NCI-H526 (cell line): ENCODE data around the gene FITM1.

Source experiments
- DNase-seq, 2 experiments: peaks; one replicate each; lab custom pipeline; 2025; lab: John Stamatoyannopoulos, UW

FITM1 gene

GRCh38 chr14:24160850-24161804 lies 30.7 kb downstream of the FITM1 start, which contains the start of gene IRF9:
TSS of gene IRF9 (plus strand) at chr14:24161265. CDS start at chr14:24162145, 880 bp downstream.
- DNase-seq = peak; percentile 73 to 93

DNA sequence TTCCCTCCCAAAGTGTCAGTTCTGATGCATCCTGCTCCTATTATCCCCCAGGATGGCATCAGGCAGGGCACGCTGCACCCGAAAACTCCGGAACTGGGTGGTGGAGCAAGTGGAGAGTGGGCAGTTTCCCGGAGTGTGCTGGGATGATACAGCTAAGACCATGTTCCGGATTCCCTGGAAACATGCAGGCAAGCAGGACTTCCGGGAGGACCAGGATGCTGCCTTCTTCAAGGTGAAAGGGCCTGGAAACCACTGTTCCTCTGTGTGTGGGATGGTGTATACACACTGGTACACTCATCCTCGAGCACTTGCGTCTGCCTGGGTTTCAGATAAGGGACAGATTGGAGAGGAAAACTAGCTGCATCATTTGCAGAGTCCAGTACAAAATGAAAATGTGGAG lies 31.6 kb downstream of the FITM1 start:
- DNase-seq = no peak

DNA sequence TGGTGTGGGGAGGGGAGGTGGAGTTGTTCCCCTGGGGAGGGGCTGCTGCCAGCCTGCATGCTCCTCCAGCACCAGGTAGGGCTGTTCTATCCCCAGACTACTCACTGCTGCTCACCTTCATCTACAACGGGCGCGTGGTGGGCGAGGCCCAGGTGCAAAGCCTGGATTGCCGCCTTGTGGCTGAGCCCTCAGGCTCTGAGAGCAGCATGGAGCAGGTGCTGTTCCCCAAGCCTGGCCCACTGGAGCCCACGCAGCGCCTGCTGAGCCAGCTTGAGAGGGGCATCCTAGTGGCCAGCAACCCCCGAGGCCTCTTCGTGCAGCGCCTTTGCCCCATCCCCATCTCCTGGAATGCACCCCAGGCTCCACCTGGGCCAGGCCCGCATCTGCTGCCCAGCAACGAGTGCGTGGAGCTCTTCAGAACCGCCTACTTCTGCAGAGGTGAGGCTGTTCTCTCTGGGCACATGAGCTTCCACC lies 34.1 kb downstream of the FITM1 start:
- no peak for DNase-seq

DNA sequence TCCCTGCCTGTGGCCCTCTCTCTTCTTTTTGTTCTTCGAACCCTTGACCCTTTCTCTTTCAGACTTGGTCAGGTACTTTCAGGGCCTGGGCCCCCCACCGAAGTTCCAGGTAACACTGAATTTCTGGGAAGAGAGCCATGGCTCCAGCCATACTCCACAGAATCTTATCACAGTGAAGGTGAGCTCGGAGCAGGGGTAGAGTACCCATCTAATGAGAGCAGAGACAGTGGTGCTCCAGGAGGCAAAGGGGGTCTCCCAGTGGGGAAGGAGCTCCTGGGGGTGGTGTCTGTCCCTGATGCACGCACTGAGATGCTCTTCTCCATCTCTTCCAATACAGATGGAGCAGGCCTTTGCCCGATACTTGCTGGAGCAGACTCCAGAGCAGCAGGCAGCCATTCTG lies 35.3 kb downstream of the FITM1 start:
- DNase-seq = no peak

- DNase-seq = no peak
Measured at GRCh38 chr14:24167469-24168114, 37.1 kb downstream of the FITM1 start.

- peak; percentile 99 for DNase-seq
Measured at GRCh38 chr14:24171422-24172260, 41.2 kb downstream of the FITM1 start, which contains the start of gene REC8. TSS of gene REC8 (plus strand) at chr14:24172080. CDS start at chr14:24172553, 473 bp downstream.

- peak; percentile 42 to 48 for DNase-seq
Measured at GRCh38 chr14:24172261-24172860, 41.9 kb downstream of the FITM1 start.

GRCh38 chr14:24172871-24173281 lies 42.4 kb downstream of the FITM1 start:
- DNase-seq = peak in 1 of 2 experiments; percentile 27

- no peak for DNase-seq
Measured at GRCh38 chr14:24176599-24176998, 46.1 kb downstream of the FITM1 start.

DNA sequence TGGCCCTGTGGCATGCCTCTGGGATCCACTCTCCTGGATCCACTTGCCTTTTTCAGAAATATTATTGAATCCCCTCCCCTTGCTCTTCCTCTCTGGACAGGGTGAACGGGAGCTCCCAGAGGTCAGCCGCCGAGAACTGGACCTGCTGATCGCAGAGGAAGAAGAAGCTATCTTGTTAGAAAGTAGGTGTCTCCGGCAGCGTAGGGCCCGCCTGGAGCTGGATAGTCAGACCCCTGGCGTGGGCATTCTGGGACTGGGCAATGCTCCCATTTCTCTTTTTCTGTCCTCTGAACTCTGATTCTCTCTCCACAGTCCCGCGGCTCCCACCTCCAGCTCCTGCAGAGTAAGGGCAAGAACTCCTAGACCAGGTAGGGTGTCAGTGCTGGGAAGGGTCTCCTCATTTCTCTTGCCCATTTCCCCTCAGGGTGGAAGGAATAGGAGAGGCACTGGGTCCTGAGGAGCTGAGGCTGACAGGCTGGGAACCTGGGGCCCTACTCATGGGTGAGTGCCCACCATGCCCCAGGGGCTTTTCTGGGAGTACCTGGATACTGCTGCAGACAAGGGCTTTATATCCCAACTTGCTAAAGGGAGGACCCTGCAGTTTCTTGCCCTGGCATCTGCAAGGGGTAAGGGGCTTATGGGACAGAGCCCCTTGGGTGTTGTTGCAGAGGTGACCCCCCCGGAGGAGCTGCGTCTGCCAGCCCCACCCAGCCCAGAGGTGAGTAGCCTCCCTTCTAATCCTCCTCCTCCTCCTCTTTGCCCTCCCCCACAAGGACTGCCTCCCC lies 46.8 kb downstream of the FITM1 start:
- no peak for DNase-seq

DNA sequence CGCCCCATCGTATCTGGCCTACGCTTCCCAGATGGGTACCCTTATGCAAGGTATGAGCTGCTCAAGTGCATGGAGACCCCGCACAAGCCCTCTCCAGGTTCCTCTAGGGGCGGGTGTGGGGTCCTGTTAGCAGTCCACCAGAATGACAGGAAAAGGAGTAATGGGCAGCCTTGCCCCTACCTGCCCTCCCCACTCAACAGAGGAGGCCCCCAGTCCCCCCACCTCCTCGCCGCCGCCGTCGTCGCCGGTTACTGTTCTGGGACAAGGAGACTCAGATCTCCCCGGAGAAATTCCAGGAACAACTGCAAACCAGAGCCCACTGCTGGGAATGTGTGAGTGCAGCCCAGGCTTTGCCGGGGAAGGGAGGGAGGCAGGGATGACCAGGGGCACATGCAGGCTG lies 47.4 kb downstream of the FITM1 start:
- DNase-seq = no peak

DNA sequence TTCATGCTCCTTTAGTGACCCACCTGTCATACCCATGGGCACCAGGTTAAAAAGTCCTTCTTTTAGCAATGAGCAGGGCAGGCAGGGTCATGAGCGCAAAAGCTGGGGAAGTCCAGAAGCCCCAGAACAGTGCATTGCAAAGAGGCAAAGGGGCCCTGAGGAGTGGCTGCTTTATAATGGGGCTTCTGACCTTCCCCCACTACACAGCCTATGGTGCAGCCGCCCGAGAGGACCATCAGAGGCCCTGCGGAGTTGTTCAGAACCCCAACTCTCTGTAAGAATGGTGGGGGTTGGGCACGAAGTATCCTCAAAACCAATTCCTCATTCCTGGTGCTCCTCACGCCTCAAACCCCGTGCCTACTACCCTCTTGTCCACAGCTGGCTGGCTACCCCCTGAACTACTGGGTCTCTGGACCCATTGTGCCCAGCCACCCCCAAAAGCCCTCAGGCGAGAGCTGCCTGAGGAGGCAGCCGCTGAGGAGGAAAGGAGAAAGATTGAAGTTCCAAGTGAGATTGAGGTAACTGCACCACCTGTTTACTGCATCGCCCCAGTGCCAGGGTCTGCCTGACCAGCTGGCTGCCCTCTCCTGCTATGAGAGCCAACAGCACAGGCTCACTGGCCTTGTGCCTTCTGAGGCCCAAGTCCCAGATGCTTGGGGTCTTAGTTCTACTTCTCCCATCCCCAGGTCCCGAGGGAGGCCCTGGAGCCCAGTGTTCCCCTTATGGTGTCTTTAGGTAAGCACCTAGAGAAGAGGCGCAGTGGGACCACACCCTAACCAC lies 48.1 kb downstream of the FITM1 start:
- DNase-seq = no peak

DNA sequence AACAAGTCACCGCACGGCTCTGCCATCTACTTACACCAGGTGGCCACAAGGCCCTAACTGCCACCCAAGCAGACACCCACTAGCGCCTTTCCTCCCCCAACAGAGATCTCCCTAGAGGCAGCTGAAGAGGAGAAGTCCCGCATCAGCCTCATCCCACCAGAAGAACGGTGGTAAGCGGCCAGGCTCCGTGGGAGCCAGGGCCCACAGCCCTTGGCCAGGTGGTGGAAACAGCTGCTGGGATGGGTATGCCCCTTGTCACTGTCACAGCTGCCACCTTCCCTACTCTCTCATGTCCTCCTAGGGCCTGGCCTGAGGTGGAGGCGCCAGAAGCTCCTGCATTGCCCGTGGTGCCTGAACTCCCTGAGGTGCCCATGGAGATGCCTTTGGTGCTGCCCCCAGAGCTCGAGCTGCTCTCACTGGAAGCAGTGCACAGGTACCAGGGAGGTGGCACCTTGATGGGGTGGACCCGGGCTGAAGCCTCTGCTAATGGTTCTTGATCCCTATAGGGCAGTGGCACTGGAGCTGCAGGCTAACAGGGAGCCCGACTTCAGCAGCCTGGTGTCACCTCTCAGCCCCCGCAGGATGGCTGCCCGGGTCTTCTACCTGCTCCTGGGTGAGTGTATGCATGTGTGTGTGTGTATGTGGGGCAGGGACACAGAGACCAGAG lies 49.0 kb downstream of the FITM1 start:
- no peak for DNase-seq

DNA sequence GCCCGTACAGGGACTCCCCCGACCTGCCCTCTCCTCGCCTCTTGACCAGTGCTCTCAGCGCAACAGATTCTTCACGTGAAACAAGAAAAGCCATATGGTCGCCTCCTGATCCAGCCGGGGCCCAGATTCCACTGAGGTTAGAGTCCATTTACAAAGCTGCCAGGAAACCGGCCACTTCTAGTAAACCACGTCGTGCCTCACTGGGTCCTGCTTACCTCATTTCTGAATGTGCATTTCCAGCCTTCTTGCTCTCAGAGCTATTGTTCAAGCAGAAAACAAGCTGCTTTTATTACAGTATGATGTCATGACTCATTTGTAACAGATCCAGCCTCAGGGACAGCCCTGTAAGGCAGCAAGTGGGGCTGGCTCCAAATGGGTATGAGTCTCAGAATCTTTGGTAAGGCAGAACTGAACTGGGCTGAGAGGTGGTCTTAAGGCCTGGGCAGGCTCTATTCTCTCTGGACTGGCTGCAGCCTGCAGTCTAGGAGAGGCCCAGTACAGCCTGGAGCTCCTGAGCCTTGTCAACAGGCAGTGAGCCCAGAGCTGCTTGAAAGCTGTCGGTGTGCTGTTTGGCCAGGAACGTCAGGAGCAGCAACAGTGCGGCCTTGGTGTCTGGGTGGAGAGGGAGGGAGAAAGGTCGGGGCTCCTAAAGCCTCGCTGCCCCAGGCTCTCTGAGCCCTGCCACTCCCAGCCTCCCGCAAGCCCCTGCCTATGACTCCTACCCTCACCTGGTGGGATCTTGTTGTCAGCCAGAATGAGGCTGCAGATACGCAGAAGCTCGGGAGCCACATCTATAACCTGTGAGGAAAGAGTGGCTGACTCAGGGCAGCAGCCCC lies 49.7 kb downstream of the FITM1 start:
- DNase-seq = peak in 1 of 2 experiments; percentile 16

DNA sequence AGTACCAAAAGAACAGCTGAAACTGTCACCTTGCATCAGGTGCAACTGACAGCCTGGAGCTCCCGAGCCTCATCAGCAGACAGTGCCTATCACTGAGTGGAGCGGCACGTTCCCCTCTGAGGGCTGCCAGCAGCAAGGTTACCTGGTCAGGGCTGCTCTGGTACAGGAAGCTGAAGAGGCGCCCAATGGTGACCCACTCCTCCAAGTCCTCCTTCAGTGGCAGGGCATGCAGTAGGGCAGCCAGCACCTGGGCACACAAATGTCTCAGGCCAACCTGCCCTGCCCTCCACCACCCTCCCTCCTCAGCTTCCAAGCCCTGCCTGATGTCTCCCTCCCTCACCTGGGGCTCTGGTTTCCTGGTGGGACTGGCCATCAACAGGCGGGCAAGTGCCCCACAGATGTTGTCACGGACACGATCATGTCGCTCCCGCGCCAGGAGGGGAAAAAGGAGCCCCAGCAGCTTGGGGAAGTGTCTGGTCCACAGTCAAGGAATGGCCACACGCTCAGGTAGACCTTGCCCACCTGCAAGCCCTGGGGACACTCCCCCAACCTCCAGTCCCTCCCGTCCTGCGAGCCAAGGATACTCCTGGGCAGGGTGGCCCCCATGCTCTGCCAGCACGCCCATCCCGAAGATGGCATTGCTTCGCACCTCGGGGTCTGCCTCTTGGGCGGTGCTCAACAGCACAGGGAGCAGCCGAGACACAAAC lies 51.1 kb downstream of the FITM1 start:
- DNase-seq = no peak
